A549 treated with Hydrocortisone at 1 μM for 4 hours (cell line): ENCODE measurements around the gene TLR6. TPM values are rescaled to one million over a fixed set of nuclear protein-coding genes. Genes with fewer than 3 reads are reported as not detected.

Experiments used
- total RNA-seq: library from RNA; stranded (reverse); fragments of 200-300 nt; extraction: Qiagen RNA extraction; gene quantifications from 5 replicates; pipeline ENCODE4 v1.2.3, GENCODE V29; 2022

TLR6 gene, protein sequence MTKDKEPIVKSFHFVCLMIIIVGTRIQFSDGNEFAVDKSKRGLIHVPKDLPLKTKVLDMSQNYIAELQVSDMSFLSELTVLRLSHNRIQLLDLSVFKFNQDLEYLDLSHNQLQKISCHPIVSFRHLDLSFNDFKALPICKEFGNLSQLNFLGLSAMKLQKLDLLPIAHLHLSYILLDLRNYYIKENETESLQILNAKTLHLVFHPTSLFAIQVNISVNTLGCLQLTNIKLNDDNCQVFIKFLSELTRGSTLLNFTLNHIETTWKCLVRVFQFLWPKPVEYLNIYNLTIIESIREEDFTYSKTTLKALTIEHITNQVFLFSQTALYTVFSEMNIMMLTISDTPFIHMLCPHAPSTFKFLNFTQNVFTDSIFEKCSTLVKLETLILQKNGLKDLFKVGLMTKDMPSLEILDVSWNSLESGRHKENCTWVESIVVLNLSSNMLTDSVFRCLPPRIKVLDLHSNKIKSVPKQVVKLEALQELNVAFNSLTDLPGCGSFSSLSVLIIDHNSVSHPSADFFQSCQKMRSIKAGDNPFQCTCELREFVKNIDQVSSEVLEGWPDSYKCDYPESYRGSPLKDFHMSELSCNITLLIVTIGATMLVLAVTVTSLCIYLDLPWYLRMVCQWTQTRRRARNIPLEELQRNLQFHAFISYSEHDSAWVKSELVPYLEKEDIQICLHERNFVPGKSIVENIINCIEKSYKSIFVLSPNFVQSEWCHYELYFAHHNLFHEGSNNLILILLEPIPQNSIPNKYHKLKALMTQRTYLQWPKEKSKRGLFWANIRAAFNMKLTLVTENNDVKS
- total RNA-seq = 1.8 to 2.6 TPM (median 2.2 TPM) in 5 replicates

DNA sequence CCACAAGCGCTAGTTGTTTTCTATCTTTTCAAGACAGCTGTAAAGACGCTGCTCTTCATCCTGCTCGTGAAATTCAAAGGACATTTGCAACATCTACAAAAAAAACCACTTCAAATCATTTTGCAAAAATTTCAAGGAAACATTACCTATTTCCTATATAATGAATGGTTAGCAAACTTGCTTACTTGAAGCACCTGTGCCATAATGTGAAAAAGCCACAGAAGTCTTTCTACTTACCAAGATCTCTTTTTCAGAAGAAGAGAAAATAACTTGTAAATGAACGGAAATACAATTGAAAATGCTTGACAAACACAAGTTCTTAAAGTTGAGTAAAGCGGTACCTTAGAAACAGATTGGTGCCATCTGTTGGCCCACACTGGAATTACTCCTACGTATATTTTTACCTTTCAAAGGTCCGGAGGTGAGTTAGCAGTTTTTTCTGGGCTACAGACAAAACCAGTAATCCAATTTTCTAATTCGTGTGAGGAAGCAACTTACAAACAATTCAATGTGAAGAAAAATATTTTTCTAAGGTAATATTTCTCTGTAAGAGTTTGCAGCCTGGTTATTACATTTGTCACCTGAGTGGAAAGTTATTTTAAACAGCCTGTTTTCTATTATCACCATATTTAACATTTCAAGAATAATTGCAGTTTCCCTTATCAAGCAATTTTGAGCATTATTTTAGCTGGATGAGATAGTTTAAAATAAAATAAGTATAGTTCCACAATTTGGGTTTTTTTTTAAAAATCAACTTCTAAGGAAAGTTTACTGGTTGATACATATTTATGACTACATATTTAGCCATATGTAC is at the start of gene TLR6:
Gene TLR6, minus strand, starts transcription at position 294 of the 814 bp plus-strand sequence. CDS start 27,344 bp downstream, outside the sequence.

DNA sequence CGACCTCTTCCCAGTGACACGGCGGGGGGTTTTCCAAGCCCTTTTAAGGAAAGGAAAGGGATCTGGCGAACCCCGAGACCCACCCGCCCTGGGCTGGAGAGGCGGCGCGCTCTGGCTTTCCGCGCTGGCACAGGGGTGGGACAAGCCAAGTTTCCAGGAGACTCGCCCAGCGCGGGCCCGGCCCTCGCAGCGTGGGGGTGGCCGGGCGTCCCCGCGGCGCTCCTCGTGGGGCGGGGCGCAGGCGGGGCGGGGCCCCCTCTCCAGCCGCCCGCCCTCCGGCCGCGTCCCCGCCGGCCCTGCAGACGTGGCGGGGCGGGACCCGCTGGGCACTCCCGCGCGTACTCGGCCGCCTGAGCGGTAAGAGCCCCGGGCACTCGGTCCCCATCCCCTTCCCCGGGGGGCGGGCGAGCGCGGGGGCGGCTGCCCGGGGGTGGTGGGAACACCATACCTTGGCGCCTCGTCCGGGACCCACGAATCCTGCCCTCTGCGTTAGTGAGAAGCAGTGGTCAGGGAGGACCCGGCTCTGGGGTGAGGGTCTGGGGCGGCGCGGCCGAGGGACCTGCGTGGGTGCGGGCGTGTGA is 11.0 kb upstream of the TLR6 start, which contains the start of gene FAM114A1:
Gene FAM114A1, plus strand, starts transcription at position 329 of the 581 bp plus-strand sequence. CDS start 10,273 bp downstream, outside the sequence.

DNA sequence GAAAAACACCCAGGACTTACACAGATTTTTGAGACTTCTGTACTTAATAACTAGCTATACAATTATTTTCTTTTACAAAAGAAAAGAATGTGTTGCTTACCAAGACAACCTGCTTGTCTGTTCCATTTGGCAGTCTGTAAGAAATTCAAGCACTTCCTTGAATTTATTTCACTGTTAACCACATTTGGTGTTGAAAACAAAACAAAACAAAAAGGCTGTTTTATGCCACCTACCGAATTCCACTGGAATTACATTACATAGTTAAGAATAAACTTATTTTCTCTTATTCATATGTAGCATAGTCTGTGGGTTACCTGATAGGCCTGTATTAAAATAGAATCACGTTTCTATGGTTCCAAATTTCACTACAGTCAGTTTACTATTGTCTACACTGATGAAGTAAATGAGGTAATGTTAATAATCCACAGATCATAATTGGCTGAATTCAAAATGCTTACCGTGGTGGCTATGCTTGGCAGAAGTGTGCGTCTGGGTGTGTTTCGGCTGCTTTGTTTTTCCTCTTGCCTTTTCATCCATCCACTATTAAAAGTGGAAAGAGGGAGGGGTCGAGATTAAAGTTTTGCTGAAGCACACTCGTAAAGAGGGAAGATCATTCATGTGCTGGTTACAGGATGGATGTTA is 51.8 kb downstream of the TLR6 start, which contains the start of gene TLR1:
Gene TLR1, minus strand, starts transcription at position 138 of the 642 bp plus-strand sequence. CDS start 5,960 bp downstream, outside the sequence.

DNA sequence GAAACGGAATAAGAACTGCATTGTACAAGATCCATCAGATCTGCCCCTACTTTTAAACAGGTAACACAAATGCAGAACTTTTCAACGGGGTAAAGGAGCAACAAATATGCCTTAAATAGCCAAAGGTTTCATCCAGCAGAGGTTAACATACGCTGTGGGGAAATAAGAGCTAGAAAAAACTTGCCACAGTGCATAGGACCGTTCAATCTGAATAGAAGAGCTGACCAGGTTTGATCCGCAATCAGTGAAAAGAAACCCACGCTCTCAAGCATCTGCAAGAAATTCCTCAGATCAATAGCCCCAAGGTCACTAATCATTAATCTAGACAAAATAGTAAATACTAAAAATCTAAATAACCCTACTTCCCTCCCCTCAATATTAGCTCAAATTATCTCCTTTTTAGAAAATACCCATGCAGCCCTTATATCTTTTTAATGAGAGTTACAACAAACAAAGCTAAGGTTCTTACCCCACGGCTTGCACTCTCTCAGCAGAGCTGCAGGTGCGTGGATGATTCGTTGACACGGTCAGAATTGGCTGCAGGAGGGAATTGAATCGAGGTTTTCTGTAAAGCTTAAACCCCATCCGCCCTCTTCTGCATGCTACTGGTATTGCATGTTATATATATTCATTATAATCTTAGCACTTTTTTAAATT is 74.0 kb downstream of the TLR6 start, which contains the start of gene TLR10:
Gene TLR10, minus strand, starts transcription at position 539 of the 657 bp plus-strand sequence. CDS start 7,400 bp downstream, outside the sequence.

Other genes with a start within 250 kb of the TLR6 start
- gene KLF3, start 192.6 kb downstream of the TLR6 start, total RNA-seq = 9.8 to 14.3 TPM (median 13.2 TPM) in 5 replicates
- gene TLR10, start 73.8 kb downstream of the TLR6 start, total RNA-seq = 0.03 TPM in 2 of 5 replicates, not detected in the others
- gene TLR1, start 52.0 kb downstream of the TLR6 start, total RNA-seq = 0.09 to 0.28 TPM (median 0.18 TPM) in 5 replicates
- gene FAM114A1, start 11.0 kb upstream of the TLR6 start, total RNA-seq = 20.9 to 57.2 TPM (median 30.8 TPM) in 5 replicates
- gene TMEM156, start 175.6 kb upstream of the TLR6 start, total RNA-seq = 17.9 to 22.8 TPM (median 21.0 TPM) in 5 replicates
- gene KLHL5, start 205.4 kb upstream of the TLR6 start, total RNA-seq = 42.4 to 73.3 TPM (median 52.8 TPM) in 5 replicates